ENCODE results near the gene DPH1.
"Not testable (repeated sequence)": the region's sequence is repeated elsewhere in the genome, so short reads cannot be mapped to it uniquely, and the experiment has no call there.

The DPH1 gene

DNA sequence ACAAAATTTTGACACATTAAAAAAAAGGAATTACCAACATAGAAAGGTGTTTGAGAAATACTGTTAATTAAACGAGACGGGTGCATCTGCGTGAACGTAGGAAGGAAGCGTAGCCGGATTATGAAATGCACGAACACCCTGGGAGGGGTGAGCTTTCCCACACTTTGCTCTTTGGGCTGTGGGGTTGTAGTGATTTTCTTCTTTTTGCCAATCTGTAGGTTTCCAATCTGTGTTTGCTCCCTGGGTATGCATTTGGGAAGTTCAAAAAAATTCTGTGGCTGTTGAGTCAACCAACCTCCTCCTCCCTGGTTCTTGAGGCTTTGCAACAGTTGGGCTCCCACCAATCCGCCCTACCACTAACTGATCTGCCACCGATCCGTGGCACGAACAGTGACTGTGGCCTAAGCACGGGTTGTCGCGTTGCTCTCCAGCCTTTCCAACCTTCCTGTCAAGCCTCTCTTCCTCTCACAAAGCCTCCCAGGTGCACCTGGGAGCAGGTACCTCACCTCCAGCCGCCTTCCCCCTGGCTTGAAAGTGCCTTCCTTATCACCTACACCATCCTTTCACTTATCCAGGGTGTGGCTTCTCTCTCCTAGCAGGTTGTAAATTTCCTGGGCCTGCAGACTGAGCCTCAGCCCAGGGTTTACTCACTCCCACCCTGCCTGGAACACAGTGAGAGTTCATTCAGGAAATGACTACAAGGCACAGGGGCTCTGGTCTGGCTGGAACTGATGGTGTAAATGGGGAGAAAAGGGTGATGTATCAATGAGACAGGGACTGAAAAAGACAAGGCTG, 21.4 kb upstream of the DPH1 start:
- no peak for DNase-seq

DNA sequence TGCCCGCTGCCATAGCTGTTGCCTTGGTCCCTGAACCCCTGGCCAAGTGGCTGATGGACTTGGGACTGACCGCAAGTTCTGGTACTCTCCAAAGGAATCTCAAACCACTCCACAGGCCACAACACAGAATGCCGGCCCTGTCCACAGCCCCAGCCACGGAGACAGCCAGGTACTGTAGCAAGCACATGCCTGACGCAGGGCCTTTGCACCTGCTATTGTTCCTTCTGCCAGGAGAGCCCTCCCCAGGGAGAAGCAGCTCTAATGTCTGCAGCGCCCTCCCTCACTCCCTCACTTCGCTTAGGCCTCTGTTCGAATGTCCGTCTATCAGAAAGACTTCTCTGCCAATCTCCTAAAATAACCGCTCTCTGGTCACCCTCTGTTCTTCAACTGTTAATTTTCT, 20.2 kb upstream of the DPH1 start:
- no peak for DNase-seq

DNA sequence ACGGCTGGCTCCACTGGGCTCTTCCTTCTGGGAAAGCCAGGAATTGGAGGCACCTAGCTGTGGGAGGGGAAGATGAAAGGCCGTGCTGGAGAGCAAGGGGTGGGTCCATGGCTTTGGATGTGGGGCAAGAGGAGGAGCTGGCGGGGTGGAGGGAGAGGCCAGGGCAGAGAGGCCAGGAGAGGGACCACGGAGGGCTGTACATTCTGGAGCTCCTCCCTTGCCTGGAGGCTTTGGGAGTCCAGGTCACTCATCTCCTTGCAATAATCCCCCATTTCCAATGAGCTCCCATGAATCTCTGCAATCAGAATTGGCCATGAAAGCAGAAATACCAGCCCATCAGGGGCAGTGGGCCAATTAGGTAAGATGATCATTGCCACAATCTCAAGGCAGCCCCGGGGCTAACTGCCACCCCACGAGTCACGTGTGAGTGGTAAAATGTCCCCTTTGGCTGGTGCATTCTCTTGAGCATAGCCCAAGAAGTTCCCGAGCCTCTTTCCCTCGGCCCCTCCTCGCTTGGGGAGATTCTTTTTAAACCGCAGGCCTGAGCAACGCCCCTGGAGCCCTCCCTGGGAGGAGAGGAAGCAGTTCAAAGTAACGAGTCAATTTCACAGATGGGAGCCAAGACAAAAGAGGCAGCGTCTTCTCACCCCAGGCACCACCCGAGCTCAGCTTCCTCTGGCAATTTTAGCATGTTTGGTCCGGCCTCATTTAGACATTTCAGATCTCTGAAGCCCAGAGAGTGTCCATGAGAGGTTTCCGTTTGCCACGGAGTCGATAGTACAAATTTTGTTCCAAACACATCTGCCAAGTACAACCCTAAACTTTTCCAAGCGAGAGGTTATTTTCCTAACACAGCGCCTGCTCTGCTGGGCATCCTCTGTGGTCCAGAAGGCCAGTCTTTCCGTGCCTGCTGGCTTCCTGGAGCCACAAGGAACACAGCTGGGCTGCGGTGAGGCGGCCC, 18.3 kb upstream of the DPH1 start:
- no peak for DNase-seq

DNA sequence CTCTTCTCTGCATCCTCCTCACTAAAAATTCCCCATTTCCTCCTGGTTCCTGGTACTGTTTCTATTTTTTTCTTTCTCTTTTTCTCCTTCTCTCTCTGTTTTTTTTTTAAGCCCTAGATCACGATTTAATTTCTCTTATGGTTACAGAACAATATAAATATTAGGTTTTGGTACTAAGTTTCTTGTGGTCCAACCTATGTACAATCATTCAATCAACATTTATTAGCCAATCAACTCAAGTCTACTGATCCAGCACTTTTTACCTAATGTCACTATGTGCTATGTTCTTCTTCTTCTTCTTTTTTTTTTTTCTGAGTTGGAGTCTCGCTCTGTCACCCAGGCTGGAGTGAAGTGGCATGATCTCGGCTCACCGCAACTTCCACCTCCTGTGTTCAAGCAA, 17.5 kb upstream of the DPH1 start:
- no peak for DNase-seq

DNA sequence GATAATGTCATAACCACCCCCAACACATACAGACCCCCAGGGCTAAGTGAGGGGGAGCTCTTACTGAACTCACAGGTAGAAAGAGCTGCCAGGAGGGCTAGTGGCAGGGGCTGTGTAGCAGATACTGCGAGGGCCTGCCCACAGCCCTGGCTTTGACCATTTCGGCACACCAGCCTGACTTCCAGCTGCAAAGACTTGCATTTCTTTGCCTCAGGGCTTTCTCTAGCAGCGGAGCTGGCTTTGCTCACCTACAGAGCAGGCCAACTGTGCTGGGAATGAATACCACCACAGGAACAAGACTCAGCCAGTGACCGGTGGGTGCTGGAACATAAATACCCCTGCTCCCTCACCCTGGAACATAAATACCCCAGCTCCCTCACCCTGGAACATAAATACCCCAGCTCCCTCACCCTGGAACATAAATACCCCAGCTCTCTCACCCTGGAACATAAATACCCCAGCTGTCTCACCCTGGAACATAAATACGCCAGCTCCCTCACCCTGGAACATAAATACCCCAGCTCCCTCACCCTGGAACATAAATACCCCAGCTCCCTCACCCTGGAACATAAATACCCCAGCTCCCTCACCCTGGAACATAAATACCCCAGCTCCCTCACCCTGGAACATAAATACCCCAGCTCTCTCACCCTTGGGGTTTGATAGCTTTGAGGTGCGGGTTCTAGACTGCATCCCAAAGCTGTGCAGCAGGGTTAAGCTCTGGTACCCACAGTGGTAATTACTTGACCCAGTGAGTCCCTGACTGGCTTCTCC, 16.5 kb upstream of the DPH1 start:
- not testable (repeated sequence) for DNase-seq

DNA sequence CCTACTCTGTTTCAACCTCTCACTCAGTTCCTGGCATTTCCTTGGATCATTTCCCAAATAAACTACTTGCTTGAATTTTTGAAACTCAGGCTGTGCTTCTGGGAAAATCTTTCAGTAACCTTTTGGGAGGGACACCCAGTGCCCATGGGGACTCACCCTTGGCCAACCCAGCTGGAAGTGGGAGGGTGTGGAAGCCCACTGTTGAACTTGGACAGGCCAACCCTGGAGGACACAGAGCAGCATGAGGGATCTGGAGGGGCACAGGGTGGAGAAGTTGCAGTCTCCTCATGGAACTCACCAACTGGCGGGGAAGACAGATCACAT, 16.0 kb upstream of the DPH1 start:
- no peak for DNase-seq

DNA sequence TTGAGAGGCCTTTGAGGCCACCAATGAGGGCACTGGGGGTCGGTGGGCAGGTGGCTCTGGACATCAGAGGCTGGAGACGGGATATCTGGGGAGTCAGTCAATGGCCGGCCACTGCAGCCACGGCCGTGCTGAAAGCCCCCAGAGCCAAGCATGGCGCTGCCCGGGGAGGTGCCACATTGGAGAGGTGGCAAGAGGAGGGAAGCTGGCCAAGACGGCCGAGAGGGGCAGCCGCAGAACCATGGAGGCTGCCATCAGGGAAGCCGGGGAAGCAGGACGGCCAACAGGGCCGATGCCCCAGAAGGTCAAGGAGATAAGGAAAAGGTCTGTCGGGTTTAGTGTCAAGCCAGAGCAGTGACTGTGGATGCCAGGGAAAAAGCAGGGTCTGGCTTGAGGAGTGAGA, 14.6 kb upstream of the DPH1 start:
- DNase-seq: no peak

DNA sequence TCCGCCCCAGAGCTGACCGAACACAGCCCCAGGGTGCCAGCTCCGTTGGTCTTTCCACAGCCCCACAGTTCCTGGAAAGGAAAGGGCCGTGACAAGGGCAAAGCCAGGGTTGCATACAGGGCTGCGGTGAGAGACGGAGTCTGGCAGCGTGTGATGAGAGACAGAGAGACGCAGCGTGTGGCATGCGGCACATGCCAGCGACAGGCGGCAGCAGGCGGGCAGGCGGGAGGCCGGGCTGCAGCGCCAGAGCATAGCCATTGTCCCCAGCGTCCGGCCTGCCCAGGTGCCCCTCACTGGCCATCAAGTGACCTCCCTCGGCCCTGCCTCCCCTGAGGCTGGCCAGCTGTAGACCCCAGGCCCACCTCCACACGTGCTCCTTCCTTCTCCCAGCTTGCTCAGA, 13.5 kb upstream of the DPH1 start:
- DNase-seq: no peak

DNA sequence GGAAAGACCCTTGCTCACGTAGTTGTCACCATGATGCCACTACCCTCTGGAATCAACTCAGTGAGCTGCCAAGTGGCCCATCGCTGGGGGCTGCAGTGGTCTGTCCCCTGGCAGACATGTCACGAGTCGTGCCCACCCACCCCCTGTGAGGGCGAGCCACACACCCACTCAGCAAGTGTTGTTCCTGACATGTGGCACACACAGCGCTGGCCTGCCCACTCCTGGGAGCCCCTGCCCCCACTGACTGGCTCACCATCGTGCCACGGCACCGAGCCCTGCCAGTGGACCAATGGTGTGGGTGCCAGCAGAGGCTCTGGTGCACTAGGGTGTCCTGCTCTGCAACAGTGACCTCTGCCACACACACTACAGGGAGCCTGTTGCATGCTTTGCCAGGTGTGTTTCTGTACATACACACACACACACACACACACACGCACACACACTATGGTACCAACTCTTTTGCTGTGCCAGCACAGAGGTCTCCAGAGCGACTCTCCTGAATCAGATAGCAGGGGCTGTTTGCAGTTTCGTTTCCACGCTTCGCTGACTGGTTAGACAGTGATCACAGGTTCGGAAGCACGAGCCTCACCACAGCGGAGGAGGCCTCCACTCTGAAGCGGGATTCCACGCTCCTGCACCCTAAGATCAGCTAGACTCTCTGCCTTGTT, 12.5 kb upstream of the DPH1 start:
- DNase-seq: no peak

DNA sequence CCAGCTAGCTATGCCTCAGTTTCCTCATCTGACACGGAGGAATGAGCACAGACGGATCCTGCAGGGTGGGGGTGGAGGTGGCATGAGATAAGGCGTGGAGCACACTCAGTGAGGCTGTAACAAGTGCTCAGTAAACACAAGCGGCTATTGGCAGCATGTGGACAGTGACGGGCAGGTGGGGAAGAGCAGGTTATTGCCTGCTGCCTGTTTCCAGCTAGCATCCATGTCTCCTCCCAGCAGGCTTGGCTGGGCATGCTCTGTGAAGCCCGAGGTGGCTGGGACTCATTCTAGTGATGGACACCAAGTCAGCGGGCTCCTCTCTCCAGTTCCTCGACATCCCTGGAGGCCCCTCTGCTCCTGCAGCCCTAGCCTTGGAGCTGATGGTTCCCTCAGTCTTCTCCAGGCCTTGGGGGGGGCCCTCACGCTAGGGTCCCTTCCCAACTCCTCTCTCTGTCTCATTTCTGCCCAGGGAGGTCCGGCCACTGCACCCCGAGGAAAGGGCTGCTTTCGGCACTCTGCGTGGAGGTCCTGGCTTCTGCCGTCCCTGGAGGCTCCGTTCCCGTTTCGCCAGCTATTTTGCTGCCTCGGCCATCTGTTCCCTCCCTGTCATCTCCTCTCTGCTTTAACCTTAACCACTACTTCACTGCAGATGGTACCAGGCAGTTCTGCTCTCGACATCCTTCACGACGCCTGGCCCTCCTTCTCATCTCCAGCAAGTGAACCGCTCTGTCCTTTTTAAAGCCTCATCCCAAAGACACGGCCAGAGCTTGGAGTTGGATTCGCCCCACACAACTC, 11.0 kb upstream of the DPH1 start:
- DNase-seq: no peak

DNA sequence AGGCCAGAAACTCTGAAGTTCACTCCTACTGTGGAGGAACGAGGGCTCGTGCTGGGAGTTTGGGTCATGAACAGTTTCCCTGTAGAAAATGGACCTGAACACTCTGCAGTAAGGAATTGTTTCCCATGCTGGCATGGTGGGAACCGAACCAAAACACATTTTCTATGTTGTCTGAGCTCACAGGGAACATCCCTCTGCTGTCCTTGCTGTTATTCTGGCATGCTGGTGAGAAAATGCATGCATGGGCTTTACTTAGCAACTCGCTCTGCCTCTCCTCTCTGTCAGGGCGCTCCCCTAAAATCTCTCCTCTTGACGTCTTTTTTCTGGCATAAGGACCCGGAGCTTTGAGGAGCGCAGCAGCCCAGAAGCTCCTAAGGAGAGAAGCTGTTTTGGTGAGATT, 10.2 kb upstream of the DPH1 start:
- DNase-seq: no peak

DNA sequence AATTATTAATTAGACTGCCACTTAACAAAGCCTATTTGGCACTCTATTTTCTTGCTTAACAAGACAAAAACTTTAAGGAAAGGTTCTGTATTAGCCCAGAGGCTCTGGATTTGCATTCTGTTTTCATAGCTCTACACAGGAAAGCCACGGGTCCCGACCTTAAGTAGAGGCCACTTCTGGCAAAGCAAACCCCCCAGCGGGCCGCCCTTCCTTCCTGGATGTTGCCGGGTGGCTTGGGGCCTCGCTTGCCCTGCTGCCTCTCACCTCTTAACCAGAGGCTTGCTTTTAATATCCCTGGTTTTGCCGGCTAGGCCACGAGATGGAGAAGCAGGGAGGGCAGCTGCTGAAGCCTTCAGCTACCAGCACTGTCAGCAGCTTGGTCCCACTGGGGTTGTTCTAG, 9.2 kb upstream of the DPH1 start:
- no peak for DNase-seq

DNA sequence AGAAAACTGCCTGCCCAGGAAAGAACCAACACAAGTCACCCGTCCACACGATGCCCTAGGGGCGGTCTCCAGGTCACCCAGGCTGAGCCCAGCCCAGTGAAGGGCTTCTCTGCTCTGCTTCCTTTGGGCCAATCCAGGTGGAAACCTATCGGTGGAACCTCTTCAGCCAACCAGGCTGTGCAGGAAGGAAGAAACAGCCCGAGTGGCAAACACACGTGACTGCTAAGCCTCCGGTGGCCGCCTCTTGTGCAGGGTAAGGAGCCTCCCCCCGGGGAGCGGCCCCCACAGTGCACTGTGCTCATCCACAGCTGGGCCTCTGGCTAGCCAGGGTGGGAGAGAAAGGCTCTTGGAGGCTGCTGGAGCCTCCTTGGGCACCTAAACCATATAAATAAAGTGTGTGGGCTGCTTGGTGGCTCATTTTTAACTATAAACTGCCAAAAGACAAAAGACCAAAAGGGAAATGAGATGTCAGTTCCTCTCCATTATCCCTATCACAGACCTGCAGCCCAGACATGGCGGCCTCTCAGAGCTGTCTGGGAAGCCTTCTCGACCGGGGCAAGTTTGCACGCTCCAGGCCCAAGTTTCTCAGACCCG, 7.2 kb upstream of the DPH1 start:
- no peak for DNase-seq

DNA sequence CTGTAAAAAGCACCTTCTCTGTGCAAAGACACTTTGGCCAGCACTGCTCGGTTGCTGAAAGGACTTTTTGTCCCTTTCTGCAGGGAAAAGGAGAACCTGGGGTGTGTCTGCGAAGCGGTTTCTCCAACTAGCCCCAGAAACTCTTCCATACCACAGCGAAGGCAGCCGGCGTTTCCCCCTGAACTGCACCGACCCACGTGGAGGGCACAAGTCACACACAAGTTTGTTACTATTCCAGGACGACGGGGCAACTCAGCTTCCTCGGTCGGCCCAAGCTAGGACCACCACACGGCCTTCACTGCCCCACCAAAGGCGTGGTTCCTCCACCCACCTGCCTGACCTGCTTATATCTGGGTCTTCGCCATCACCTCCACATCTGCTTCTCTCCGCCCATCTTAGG, 6.7 kb upstream of the DPH1 start:
- no peak for DNase-seq

DNA sequence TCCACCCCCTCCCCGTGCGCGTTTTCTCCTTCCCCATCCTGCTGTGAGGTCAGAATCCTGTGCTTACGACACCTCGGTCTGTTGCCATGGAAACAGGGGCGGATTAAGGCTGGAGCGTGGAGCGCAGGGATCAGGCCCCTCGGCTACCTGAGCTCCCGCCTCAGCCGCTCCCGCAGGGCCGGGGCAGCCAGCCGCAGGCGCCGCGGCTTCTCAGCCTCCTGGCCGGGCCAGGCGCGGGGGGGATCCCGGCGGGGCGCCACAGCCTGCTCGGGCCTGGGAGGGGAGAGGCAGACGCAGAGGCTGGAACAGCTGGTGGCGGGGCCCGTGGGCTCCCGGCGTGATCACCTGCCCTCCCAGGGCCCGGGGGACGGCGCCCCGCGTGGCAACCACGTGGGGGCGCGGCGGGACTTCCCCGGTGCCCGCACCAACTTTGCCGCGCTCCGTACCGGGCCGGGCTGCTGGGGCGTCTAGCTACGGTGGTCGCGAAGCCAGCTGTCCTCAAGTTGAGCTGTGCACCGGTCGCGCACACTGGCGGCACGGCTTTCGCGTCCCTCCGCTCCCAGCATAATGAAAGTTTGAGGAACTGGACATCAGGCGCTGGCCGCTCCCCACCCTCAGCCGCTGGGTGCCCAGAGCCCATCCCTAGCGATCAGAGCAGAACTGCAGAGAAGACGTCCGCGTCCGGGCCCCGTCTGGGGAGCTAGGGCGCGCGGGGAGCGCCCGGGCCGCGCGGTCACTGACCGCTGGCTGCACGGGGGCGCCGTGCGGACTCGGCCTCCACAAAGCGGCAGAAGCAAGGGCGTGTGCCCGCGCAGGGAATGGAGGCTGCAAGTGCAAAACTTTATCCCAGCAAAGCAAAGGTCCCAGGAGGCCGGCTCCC, 6.0 kb upstream of the DPH1 start:
- no peak for DNase-seq

DNA sequence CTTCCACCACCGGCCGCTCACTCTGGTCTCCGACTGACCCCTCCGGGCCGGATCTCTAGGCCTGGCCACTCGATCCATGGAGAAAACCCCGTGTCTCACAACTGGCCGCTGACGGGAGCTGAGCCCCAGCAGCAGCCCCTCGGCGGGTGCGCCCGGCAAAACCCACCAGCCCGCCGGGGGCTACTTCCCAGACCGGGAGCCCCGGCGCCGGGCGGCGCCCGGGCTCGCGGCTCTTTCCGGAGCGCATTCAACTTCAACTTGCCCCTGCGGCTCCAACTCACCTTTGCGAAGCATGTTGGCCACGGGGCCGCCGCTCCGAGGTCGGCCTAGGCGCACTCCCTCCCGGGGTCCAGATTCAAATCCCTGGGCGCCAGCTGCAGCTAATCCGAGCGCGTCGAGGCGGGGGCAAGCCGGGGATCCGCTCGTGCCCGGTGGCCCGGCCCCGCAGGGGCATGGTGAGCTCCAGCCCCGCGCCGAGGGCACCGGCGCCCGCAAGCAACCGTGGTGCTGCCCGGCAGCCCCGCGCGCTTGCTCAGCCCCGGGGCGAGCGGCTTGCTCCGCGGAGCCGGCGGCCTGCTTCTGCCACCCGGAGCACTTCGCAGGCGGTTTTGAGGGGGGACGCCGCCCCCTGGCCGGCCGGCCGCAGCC, 5.3 kb upstream of the DPH1 start:
- DNase-seq: no peak

DNA sequence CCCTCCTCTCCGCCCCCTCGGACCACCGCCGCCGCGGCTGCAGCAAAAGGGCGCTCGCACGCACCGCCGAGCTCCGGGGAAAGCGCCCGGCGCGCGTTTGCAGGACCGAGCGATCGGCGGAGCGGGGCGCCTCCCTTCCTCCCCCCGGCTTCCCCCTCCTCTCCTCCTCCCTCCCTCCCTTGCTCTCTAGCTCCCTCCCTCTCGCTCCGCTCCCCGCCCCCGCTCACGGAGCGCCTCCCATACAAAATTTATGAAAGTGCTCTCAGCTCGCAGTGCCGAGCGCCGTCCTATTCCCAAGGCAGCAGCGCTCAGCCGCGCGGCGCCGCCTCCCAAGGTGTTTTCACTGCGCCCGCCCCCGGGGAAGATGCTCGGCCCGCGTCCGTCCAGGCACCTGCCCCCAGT, 4.7 kb upstream of the DPH1 start, which contains the start of gene RTN4RL1:
Gene RTN4RL1 (minus strand): TSS at position 115 of the 402 bp plus-strand sequence. CDS start 469 bp downstream, outside the sequence.
- peak; percentile 71 for DNase-seq

DNA sequence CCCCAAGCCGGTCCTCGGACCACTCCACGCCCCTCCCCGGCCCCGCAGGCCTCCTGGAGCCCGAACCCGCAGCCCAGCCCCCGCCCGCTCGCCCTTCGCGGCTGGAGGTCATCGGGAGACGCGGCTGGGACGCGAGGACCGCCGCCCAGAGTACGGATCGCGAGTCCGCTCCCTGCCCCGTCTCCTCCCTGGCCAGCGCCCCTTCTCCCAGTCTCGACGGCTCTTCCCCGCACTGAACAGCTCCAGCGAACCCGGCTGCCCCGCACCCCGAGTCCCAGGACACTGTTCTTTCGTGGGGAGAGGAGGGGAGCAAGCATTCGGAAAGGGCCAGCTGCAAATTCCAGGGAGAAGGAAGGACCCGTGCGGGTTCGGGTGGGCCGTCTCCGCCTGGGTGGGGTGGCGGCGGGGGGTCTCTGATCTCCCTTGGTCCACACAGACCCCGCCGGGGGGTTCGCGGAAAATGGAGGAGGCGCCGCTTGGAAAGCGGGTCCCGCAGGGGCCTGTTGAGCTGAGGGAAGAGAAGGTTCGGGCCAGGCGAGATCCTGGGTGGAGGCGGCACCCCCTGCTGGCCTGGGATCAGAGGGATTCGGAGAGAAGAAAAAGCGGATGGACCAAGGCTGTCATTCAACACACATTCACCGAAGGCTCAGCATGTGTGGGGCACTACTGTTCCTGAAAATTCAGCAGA, 4.2 kb upstream of the DPH1 start:
- no peak for DNase-seq

DNA sequence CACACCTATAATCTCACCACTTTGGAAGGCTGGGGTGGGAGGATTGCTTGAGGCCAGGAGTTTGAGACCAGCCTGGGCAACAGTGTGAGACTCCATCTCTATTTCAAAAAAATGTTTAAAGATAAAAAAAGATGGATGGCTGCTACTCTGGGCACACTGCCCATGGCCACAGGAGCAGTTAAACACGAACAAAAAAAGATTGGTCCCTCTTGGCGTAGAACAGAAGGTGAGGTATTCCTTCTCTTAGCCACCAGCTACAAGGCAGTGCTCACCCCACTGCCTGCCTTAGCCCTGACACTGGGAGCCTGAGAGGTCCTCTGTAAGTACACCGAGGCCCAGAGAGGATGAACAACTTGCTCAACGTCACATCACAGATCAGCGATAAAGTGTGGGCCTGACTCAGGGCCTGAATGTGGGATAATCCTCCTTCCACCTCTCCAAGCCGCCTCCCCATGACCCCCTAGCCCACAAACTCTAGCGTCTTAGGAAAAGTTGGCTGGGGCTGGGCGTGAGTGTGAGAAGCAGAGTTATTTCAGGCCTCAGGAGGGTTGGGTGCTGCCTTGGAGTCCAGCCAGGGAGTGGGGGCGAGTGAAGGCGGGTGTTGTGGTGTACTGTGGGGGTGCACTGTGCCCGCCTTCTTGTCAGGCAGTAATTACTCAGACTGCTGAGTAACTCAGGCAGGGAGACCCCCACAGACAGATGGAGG, 2.3 kb upstream of the DPH1 start:
- no peak for DNase-seq
